PC-3 (cell line): ENCODE data around the gene PLA2G4B. TPM values are rescaled to one million over a fixed set of nuclear protein-coding genes. Genes with fewer than 3 reads are reported as not detected.

ENCODE experiments used
- ATAC-seq: fragments of 200-7000 bp; cut with Tn5 transposase; 2 replicates; pipeline ENCODE4 v1.9.1; 2020; ENCODE audit warnings: mild to moderate bottlenecking, moderate library complexity
- BruUV-seq: library from RNA; stranded (reverse); fragments of 400-500 nt; replicated peaks from 2 replicates; lab custom pipeline; 2021; lab: Mats Ljungman, UMichigan
- CTCF ChIA-PET: fragments of 300-600 bp; sonication (Branson Sonifier 250); formaldehyde crosslinking; loops from one replicate; lab custom pipeline; 2022; ENCODE audit warnings: antibody characterized with exemption; lab: Charles Lee
- POLR2A ChIA-PET: fragments of 300-600 bp; sonication (Branson Sonifier 250); formaldehyde crosslinking; loops from one replicate; lab custom pipeline; 2022; ENCODE audit warnings: antibody characterized with exemption; ENCODE audit not compliant: unreplicated experiment; lab: Charles Lee
- DNase-seq: peaks from one replicate; pipeline ENCODE4 v3.0.0-alpha.2; 2015
- H2AFZ ChIP-seq: fragments of 300-600 bp; sonication (generic); 2 replicates; pipeline ENCODE4 v1.6.0; 2016; ENCODE audit warnings: antibody characterized with exemption, low read length
- H3F3A ChIP-seq: fragments of 300-600 bp; sonication (generic); one replicate; pipeline ENCODE4 v1.6.0; 2017; ENCODE audit warnings: antibody characterized with exemption, low read length, control low read depth, mild to moderate bottlenecking; ENCODE audit not compliant: unreplicated experiment
- H3K27ac ChIP-seq: fragments of 300-600 bp; sonication (generic); 2 replicates; pipeline ENCODE4 v1.5.1; 2016; ENCODE audit warnings: mild to moderate bottlenecking, low read length
- H3K27me3 ChIP-seq: fragments of 300-600 bp; sonication (generic); 2 replicates; pipeline ENCODE4 v1.6.1; 2016; ENCODE audit warnings: low read length, mixed read lengths
- H3K36me3 ChIP-seq: fragments of 300-600 bp; sonication (generic); 2 replicates; pipeline ENCODE4 v1.6.1; 2016; ENCODE audit warnings: low read depth, mixed run types, low read length, mixed read lengths
- H3K4me1 ChIP-seq: fragments of 300-600 bp; sonication (generic); 2 replicates; pipeline ENCODE4 v1.5.1; 2016; ENCODE audit warnings: low read length; ENCODE audit not compliant: insufficient read depth
- H3K4me2 ChIP-seq: fragments of 300-600 bp; sonication (generic); 2 replicates; pipeline ENCODE4 v1.6.0; 2016; ENCODE audit warnings: low read length
- H3K4me3 ChIP-seq: fragments of 300-600 bp; sonication (generic); 2 replicates; pipeline ENCODE4 v1.5.1; 2016; ENCODE audit warnings: mild to moderate bottlenecking, low read length, mixed read lengths
- H3K79me2 ChIP-seq: fragments of 300-600 bp; sonication (generic); 2 replicates; pipeline ENCODE4 v1.6.1; 2017; ENCODE audit warnings: low read length, mixed read lengths
- H3K9ac ChIP-seq: fragments of 300-600 bp; sonication (generic); 2 replicates; pipeline ENCODE4 v1.6.0; 2016; ENCODE audit warnings: mild to moderate bottlenecking, low read length
- H3K9me2 ChIP-seq: fragments of 300-600 bp; sonication (generic); replicated peaks from 2 replicates; pipeline ENCODE4 v1.6.1; 2016; ENCODE audit warnings: mixed run types, low read length, mixed read lengths
- H3K9me3 ChIP-seq: fragments of 300-600 bp; sonication (generic); 2 replicates; pipeline ENCODE4 v1.6.1; 2016; ENCODE audit warnings: low read length, mixed read lengths
- H4K20me1 ChIP-seq: fragments of 300-600 bp; sonication (generic); 2 replicates; pipeline ENCODE4 v1.6.1; 2016; ENCODE audit warnings: low read length, mixed read lengths
- EZH2 ChIP-seq: fragments of 300-600 bp; sonication (generic); IDR thresholded peaks from one replicate; pipeline ENCODE4 v1.6.1; 2017; ENCODE audit warnings: antibody characterized with exemption, mild to moderate bottlenecking, low read length; ENCODE audit not compliant: unreplicated experiment
- EZH2phosphoT487 ChIP-seq: fragments of 300-600 bp; sonication (generic); IDR thresholded peaks from 2 replicates; pipeline ENCODE4 v1.6.1; 2018; ENCODE audit warnings: mild to moderate bottlenecking, antibody characterized with exemption, low read length, borderline replicate concordance
- intact Hi-C: fragments of 100-400 bp; cut with micrococcal nuclease; formaldehyde crosslinking; loops from 2 replicates; pipeline ENCODE4 v1.9.0; 2023
- total RNA-seq: library from RNA; depleted of rRNA; stranded (reverse); fragments of >200 nt; gene quantifications from 2 replicates; pipeline ENCODE4 v1.2.3, GENCODE V29; 2014
- TF ChIP-seq, protein P1 (sequence below): fragments of 300-600 bp; sonication (generic); conservative IDR thresholded peaks from 2 replicates; pipeline ENCODE4 v1.5.1; 2017; ENCODE audit warnings: antibody characterized with exemption, low read depth, mild to moderate bottlenecking, low read length

Gene PLA2G4B
- total RNA-seq, 1 experiment from 2014 or later, result 12.2 TPM

DNA sequence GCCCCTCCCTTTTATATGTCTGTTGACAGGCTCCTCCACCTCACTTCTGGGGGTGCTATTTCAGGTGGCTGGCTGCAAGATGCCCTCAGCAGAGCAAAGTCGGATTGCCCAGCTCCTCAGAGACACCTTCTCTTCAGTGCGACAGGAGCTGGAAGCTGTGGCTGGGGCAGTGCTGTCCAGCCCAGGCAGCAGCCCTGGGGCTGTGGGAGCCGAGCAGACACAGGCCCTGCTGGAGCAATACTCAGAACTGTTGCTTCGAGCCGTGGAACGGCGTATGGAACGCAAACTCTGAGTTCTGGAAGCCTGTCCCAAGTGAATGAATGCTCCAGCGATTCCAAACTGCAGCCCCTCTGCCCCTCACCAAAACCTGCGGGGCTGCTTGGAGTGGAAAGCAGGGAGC lies 13.5 kb upstream of the PLA2G4B start:
- no TSS peak for BruUV-seq
- no peak for DNase-seq
- POLR2A ChIA-PET, result no interaction called here

DNA sequence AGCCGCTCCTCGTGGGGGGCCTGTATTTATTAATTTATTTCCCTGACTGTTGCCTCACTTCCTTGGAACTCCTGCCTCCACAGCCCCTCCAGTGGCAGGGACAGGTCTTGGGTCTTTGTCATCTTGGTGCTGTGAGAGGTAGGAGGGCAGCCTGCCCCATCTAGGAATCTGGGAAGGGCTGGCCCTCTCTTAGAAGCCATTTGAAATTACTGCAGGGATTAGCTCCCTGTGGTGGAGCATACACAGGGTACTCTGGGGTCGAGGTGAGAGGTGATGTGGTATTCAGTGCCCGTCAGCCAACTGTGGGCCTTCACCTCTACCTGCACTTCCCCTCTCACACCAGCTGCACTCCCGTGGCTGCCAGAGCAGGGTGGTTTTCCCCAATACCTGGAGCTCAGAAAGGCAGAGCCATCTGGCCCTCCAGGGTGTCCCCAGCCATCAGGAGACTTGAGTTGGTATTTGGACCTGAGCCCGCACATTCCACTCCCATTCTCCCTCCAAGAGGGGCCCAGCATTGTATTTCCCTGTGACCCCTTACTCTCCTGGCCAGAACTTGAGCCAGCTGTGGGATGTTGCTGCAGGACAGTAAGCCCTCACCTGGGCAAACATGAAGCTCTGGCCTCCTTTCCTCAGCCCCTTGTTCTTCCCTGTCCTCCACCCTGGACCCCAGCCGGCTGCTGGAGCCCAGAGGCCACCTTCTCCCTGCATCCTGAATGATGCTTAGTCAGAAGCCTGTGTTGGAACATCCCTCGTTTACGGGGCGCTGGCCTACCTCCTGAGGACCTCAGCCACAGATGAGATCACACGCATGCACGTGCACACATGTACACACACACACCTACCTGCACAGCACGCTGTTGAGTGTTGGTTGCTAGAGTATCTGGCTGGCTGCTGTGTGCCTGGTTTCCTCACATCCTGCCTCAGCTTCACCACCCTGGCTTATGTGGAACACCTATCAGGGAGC lies 12.8 kb upstream of the PLA2G4B start:
- Histone ChIP-seq H3K9me2 (no peaks in the 10 kb centered on the region), H2AFZ (no peak overlapping the region), H3K36me3 (peaks cover 6% of the 10 kb centered on the region), H3K27me3 (no peaks in the 10 kb centered on the region), H3K4me3 (no peak overlapping the region), H3K9me3 (no peaks in the 10 kb centered on the region), H3K4me2 (no peak overlapping the region), H3K9ac (no peak overlapping the region), H3F3A (no peaks in the 10 kb centered on the region), H3K27ac (no peak overlapping the region), H3K4me1 (peaks cover 14% of the 10 kb centered on the region), H4K20me1 (no peaks in the 10 kb centered on the region), H3K79me2 (peaks cover 19% of the 10 kb centered on the region)
- DNase-seq (no peak), ATAC-seq (no peak)
- TF ChIP-seq, protein P1, sequence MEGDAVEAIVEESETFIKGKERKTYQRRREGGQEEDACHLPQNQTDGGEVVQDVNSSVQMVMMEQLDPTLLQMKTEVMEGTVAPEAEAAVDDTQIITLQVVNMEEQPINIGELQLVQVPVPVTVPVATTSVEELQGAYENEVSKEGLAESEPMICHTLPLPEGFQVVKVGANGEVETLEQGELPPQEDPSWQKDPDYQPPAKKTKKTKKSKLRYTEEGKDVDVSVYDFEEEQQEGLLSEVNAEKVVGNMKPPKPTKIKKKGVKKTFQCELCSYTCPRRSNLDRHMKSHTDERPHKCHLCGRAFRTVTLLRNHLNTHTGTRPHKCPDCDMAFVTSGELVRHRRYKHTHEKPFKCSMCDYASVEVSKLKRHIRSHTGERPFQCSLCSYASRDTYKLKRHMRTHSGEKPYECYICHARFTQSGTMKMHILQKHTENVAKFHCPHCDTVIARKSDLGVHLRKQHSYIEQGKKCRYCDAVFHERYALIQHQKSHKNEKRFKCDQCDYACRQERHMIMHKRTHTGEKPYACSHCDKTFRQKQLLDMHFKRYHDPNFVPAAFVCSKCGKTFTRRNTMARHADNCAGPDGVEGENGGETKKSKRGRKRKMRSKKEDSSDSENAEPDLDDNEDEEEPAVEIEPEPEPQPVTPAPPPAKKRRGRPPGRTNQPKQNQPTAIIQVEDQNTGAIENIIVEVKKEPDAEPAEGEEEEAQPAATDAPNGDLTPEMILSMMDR, result no peak
- no peak for TF ChIP-seq EZH2
- no peak for TF ChIP-seq EZH2phosphoT487
- no TSS peak for BruUV-seq
- ChIA-PET CTCF (interaction anchor here (0.7 kb wide), 1 partner anchor 51 kb away, joined by 3 read pairs; the partner anchor contains the start of gene MAPKBP1), POLR2A (no interaction called here)
- intact Hi-C loops, result loop anchor here (10.0 kb wide), 1 partner anchor 149 kb away; the partner anchor contains the start of gene EHD4

More for the DNA sequence above, 13.5 kb upstream of the PLA2G4B start:
- intact Hi-C loops, result loop anchor here (10.0 kb wide), 1 partner anchor 150 kb away; the partner anchor contains the start of gene EHD4
- ATAC-seq, result no peak
- Histone ChIP-seq H3K9me3 (no peaks in the 10 kb centered on the region), H3F3A (no peaks in the 10 kb centered on the region), H3K79me2 (peaks cover 18% of the 10 kb centered on the region), H3K9me2 (no peaks in the 10 kb centered on the region), H2AFZ (no peak overlapping the region), H3K4me2 (no peak overlapping the region), H3K27me3 (no peaks in the 10 kb centered on the region), H3K9ac (no peak overlapping the region), H3K36me3 (peaks cover 6% of the 10 kb centered on the region), H3K4me3 (no peak overlapping the region), H3K4me1 (peaks cover 14% of the 10 kb centered on the region), H3K27ac (no peak overlapping the region), H4K20me1 (no peaks in the 10 kb centered on the region)
- TF ChIP-seq EZH2phosphoT487 (no peak), EZH2 (no peak)
- TF ChIP-seq, protein P1, result no peak
- CTCF ChIA-PET, result interaction anchor here (0.7 kb wide), 1 partner anchor 51 kb away, joined by 3 read pairs; the partner anchor contains the start of gene MAPKBP1
